ENCODE results near the gene TUBGCP6. TPM values are rescaled to one million over a fixed set of nuclear protein-coding genes. Genes with fewer than 3 reads are reported as not detected.

Gene TUBGCP6
- total RNA-seq, 1 donor from 2014 or later, result 103 TPM

DNA sequence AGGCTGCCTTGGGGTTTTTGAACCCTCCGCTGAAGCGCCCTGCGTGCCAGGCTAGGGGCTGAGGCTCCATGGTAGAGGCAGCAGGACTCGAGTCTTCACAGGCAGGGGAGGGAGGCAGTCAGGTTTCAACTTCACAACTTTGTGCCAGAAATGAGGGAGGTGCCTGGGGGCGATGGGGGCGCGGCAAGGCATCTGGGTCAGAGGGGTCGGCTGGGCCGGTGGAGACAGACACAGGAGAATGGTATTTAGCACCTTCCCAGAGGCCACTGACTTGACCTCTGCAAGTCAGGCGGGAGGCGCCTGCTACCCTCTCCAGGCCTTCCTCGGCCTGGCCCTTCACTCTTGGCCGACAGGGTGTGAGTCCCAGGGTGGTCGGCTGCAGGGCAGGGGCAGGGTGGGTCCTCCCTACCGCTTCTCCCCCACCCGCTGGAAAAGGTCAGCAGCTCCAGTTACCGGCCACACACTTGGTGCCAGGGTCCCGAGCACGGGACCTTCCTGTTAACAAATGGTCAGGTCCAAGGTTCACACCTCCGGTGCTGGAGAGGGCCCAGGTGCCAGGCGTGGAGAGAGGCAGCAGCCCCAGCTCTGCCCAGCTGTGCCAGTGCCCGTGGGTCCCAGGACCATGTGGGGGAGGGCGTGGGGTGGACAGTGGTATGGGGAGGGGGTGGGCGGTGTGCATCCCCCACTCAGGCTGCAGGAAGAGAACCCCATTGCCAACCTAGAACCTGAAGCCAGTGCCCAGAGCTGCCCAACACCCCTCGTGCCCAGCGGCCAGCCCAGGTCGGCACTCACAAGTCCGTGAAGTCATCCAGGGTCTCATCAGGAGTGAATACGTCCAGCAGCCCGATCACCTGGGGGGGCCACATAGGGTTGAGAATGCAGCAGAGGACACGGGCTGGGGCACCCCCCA, 12.9 kb upstream of the TUBGCP6 start:
- Mint-ChIP-seq H3K4me1 (peaks cover 9% of the 10 kb centered on the region), H3K27me3 (peaks cover 11% of the 10 kb centered on the region), H3K27ac (no peak overlapping the region), H3K9me3 (no peaks in the 10 kb centered on the region), H3K36me3 (ENCODE audit: low read depth) (no peaks in the 10 kb centered on the region), H3K4me3 (no peak overlapping the region)
- TF ChIP-seq CTCF (IDR thresholded peaks at IDR 0.05), result no peak
- ATAC-seq (ENCODE audit: low read depth) (no peak), DNase-seq (no peak)
- ChIA-PET CTCF (no interaction called here), POLR2A (no interaction called here)
- intact Hi-C loops (cut with micrococcal nuclease), result no loop called here

- TF ChIP-seq CTCF (IDR thresholded peaks at IDR 0.05), result no peak
- no peak overlapping the region for H3K27ac Mint-ChIP-seq
- intact Hi-C loops (cut with micrococcal nuclease), result no loop called here
- no peak for ATAC-seq (ENCODE audit: low read depth)
- DNase-seq, result no peak
- POLR2A ChIA-PET, result no interaction called here
- peaks cover 2% of the 10 kb centered on the region for H3K4me1 Mint-ChIP-seq
- CTCF ChIA-PET, result no interaction called here
- H3K9me3 Mint-ChIP-seq, result no peaks in the 10 kb centered on the region
- no peaks in the 10 kb centered on the region for H3K36me3 Mint-ChIP-seq (ENCODE audit: low read depth)
- H3K27me3 Mint-ChIP-seq, result peaks cover 6% of the 10 kb centered on the region
- no peak overlapping the region for H3K4me3 Mint-ChIP-seq
Observed at GRCh38 chr22:50257041-50257440, 12.2 kb upstream of the TUBGCP6 start.

DNA sequence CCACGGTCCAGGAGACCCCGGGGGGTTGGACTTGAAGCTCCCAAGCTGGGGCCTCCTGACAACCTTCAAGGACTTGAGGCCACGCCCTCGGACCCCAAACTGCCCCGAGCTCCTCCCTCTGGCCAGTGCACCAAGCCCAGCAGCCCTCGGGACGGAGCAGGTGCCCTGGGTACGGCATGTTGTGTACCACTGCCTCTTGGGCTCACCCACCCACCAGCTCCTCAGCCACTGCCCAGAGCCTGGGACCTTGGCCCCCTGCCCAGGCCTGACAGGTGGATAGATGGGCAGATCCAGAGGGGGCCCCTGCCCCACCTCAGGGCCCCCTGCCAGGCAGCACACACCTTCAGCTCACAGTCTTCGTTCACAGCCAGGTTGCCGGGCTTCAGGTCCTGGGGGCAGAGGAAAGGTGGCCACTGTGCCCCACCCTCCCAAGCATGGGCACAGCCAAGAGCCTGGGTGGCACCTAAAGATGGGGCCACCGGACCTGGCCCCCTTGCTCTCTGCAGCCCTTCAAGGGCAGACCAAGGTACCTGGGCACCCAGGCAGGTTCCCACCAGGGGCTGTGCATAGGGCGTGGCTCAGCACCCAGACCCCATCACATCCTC, 11.5 kb upstream of the TUBGCP6 start:
- intact Hi-C loops (cut with micrococcal nuclease), result no loop called here
- H3K4me3 Mint-ChIP-seq, result no peak overlapping the region
- DNase-seq (no peak), ATAC-seq (ENCODE audit: low read depth) (no peak)
- H3K27me3 Mint-ChIP-seq, result peaks cover 4% of the 10 kb centered on the region
- H3K9me3 Mint-ChIP-seq, result no peaks in the 10 kb centered on the region
- ChIA-PET POLR2A (no interaction called here), CTCF (interaction anchor here (0.6 kb wide), 1 partner anchor 241 kb away, joined by 3 read pairs; no protein-coding TSS in a partner anchor)
- no peak for TF ChIP-seq CTCF (IDR thresholded peaks at IDR 0.05)
- no peaks in the 10 kb centered on the region for H3K36me3 Mint-ChIP-seq (ENCODE audit: low read depth)
- H3K4me1 Mint-ChIP-seq, result no peaks in the 10 kb centered on the region
- no peak overlapping the region for H3K27ac Mint-ChIP-seq

DNA sequence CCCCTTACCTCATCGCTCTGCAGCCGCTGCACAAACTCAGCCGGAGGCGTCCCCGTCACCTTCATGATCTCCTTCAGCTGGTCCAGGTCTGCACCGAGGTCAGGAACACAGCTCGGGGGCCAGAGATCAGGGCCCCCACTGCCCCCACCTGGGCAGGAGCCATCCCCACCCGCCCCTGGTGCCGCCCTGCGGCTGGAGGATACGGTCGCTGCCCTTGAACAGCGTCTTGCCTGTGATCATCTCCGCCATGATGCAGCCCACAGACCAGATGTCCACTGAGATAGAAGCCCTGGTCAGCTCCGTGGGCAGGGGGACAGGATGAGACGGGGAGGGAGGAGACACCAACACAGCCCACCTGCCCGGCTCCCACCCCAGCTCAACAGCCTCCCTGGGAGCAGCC, 10.8 kb upstream of the TUBGCP6 start:
- peaks cover 1% of the 10 kb centered on the region for H3K36me3 Mint-ChIP-seq (ENCODE audit: low read depth)
- no peak overlapping the region for H3K4me3 Mint-ChIP-seq
- ATAC-seq (ENCODE audit: low read depth) (no peak), DNase-seq (no peak)
- ChIA-PET CTCF (interaction anchor here (0.6 kb wide), 1 partner anchor 241 kb away, joined by 3 read pairs; no protein-coding TSS in a partner anchor), POLR2A (interaction anchor here (0.6 kb wide), 1 partner anchor 270 kb away, joined by 4 read pairs; the partner anchor contains the start of gene SCO2)
- peaks cover 4% of the 10 kb centered on the region for H3K27me3 Mint-ChIP-seq
- TF ChIP-seq CTCF (IDR thresholded peaks at IDR 0.05), result no peak
- H3K9me3 Mint-ChIP-seq, result no peaks in the 10 kb centered on the region
- H3K27ac Mint-ChIP-seq, result no peak overlapping the region
- peaks cover 2% of the 10 kb centered on the region for H3K4me1 Mint-ChIP-seq
- intact Hi-C loops (cut with micrococcal nuclease), result no loop called here

DNA sequence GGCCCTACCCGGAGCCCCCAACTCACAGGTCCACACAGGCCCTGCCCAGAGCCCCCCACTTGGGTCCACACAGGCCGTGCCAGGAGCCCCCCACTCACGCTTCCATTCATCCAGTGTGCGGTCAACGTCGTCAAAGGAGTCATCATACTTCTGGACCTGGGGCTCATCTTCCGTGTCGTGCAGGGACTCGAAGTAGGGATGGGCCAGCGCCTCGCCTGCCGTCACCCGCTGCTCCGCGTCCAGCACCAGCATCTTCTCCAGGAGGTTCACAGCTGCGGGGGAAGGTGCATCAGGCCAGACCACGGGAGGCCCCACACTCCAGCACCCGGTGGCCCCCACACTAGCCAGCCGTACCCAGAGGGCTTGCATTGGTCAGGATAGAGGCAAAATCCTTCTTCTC, 10.3 kb upstream of the TUBGCP6 start:
- DNase-seq, result no peak
- Mint-ChIP-seq H3K27ac (no peak overlapping the region), H3K4me3 (no peak overlapping the region), H3K27me3 (peaks cover 4% of the 10 kb centered on the region), H3K9me3 (no peaks in the 10 kb centered on the region), H3K4me1 (peaks cover 6% of the 10 kb centered on the region), H3K36me3 (ENCODE audit: low read depth) (peaks cover 1% of the 10 kb centered on the region)
- no peak for ATAC-seq (ENCODE audit: low read depth)
- ChIA-PET CTCF (no interaction called here), POLR2A (interaction anchor here (0.6 kb wide), 1 partner anchor 271 kb away, joined by 4 read pairs; the partner anchor contains the start of gene SCO2)
- intact Hi-C loops (cut with micrococcal nuclease), result no loop called here
- TF ChIP-seq CTCF (IDR thresholded peaks at IDR 0.05), result no peak

All from activated B cell treated with CpG ODN at 0.5 μM for 24 hours (primary cell).